Endothelial cell of umbilical vein (primary cell): Measurements from ENCODE around the gene TSPO.

Source experiments
- EZH2 ChIP-seq: IDR thresholded peaks from 2 replicates; pipeline ENCODE4 v1.6.1; 2012; ENCODE audit warnings: borderline replicate concordance, low read depth, mild to moderate bottlenecking, moderate library complexity, low read length, inconsistent platforms; ENCODE audit not compliant: severe bottlenecking
- FOS ChIP-seq: IDR thresholded peaks from 2 replicates; pipeline ENCODE4 v1.6.1; 2011; ENCODE audit warnings: mild to moderate bottlenecking, low read length, moderate library complexity, borderline replicate concordance; ENCODE audit not compliant: insufficient read depth
- JUN ChIP-seq: IDR thresholded peaks from 2 replicates; pipeline ENCODE4 v1.6.1; 2011; ENCODE audit warnings: borderline replicate concordance, low read depth; ENCODE audit not compliant: insufficient read length, insufficient read depth
- POLR2A ChIP-seq: IDR thresholded peaks from 2 replicates; pipeline ENCODE4 v1.6.1; 2012; ENCODE audit warnings: low read depth, mild to moderate bottlenecking, control low read depth, low read length
- POLR2AphosphoS5 ChIP-seq: IDR thresholded peaks from 2 replicates; pipeline ENCODE4 v1.6.1; 2012; ENCODE audit warnings: low read depth, mild to moderate bottlenecking, control low read depth, low read length, moderate library complexity; ENCODE audit not compliant: insufficient read depth
- TF ChIP-seq, protein P1 (sequence below), 2 donors: IDR thresholded peaks; 1 replicate in 1 of 2; 2 replicates in 1 of 2; pipeline ENCODE4 v1.5.1; 2011; ENCODE audit warnings: low read length in 2 of 2, mild to moderate bottlenecking in 2 of 2, moderate library complexity in 2 of 2, control low read depth in 1 of 2, inconsistent platforms in 1 of 2, low read depth in 1 of 2; ENCODE audit not compliant: insufficient read depth in 1 of 2; ENCODE audit errors: extremely low read depth in 1 of 2
- TF ChIP-seq, protein P2 (sequence below): IDR thresholded peaks from 2 replicates; pipeline ENCODE4 v1.6.1; 2011; ENCODE audit not compliant: insufficient read depth, insufficient read length

DNA sequence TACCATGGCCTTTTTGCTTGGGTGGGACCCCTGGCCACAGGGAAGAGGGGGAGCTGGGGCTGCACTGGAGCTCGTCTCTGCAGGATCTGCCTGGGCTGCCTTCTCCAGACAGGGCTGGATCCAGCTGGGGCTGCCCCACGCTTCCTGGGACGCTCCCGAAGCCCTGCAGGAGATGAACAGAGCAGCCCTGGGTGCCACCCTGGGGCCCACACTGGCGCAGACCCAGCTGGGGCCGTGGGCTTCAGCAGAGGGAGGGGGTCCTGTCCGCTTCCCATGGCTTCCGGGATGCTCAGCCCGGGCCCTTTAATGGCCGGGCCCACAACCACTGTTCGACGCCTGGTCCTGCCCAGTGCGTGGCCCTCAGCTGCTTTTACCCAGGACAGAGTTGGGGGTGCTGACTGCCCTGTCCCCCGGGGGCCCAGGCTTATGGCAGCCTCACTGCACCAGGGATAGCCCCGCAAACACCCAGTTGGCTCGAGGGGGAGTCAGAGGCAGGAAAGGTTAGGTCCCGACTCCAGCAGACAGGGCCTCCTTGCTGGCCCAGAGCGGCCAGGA, 12.0 kb downstream of the TSPO start:
- TF ChIP-seq, protein P1, sequence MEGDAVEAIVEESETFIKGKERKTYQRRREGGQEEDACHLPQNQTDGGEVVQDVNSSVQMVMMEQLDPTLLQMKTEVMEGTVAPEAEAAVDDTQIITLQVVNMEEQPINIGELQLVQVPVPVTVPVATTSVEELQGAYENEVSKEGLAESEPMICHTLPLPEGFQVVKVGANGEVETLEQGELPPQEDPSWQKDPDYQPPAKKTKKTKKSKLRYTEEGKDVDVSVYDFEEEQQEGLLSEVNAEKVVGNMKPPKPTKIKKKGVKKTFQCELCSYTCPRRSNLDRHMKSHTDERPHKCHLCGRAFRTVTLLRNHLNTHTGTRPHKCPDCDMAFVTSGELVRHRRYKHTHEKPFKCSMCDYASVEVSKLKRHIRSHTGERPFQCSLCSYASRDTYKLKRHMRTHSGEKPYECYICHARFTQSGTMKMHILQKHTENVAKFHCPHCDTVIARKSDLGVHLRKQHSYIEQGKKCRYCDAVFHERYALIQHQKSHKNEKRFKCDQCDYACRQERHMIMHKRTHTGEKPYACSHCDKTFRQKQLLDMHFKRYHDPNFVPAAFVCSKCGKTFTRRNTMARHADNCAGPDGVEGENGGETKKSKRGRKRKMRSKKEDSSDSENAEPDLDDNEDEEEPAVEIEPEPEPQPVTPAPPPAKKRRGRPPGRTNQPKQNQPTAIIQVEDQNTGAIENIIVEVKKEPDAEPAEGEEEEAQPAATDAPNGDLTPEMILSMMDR (IDR thresholded peaks at IDR 0.05; ENCODE audit: extremely low read depth in 1 of 2, insufficient read depth in 1 of 2, low read depth in 1 of 2, low read length in 2 of 2), result no peak
- TF ChIP-seq POLR2A (no peak), EZH2 (no peak), FOS (no peak), POLR2AphosphoS5 (peak; percentile 23), JUN (no peak)
- TF ChIP-seq, protein P2, sequence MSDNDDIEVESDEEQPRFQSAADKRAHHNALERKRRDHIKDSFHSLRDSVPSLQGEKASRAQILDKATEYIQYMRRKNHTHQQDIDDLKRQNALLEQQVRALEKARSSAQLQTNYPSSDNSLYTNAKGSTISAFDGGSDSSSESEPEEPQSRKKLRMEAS, result no peak
